Naive thymus-derived CD8-positive, alpha-beta T cell (primary cell): ENCODE data around the gene C15orf61. TPM values are rescaled to one million over a fixed set of nuclear protein-coding genes. Genes with fewer than 3 reads are reported as not detected.

Experiments used
- ATAC-seq, 2 donors: fragments of 150-1000 bp; cut with Tn5 transposase in 1 of 2; sonication (Bioruptor Pico), chemical (Tn5 transposase) in 1 of 2; 1 replicate in 1 of 2; 2 replicates in 1 of 2; pipeline ENCODE4 v1.10.0; 2021; ENCODE audit warnings: mild to moderate bottlenecking in 2 of 2, moderate library complexity in 2 of 2
- POLR2A ChIA-PET: fragments of 350-600 bp; sonication (Branson Sonifier 250); formaldehyde crosslinking; loops from one replicate; lab custom pipeline; 2021; ENCODE audit warnings: antibody characterized with exemption; lab: Charles Lee
- DNase-seq, 10 donors: peaks; one replicate each; pipeline versions ENCODE4 v3.0.0 to v3.0.0-alpha.2; 2020 to 2022
- H3K27ac Mint-ChIP-seq, 10 donors: one replicate each; pipeline ENCODE4 v1.8.0; 2020 to 2022; ENCODE audit warnings: mild to moderate bottlenecking in 10 of 10, mixed read lengths in 10 of 10, moderate library complexity in 4 of 10, inconsistent platforms in 1 of 10
- H3K27me3 Mint-ChIP-seq, 5 donors: one replicate each; pipeline ENCODE4 v1.8.0; 2021 to 2022; ENCODE audit warnings: mixed read lengths in 5 of 5
- H3K36me3 Mint-ChIP-seq, 3 donors: one replicate each; pipeline ENCODE4 v1.8.0; 2020 to 2022; ENCODE audit warnings: mixed read lengths in 3 of 3, mild to moderate bottlenecking in 2 of 3, inconsistent platforms in 1 of 3
- H3K4me1 Mint-ChIP-seq, 4 donors: one replicate each; pipeline ENCODE4 v1.8.0; 2021 to 2022; ENCODE audit warnings: mixed read lengths in 4 of 4
- H3K4me3 Mint-ChIP-seq, 10 donors: one replicate each; pipeline ENCODE4 v1.8.0; 2020 to 2022; ENCODE audit warnings: mild to moderate bottlenecking in 10 of 10, mixed read lengths in 10 of 10, moderate library complexity in 6 of 10, inconsistent platforms in 1 of 10
- H3K9me3 Mint-ChIP-seq, 9 donors: one replicate each; pipeline ENCODE4 v1.8.0; 2020 to 2022; ENCODE audit warnings: mixed read lengths in 9 of 9, mild to moderate bottlenecking in 3 of 9, inconsistent platforms in 1 of 9, moderate library complexity in 1 of 9
- polyA plus RNA-seq, 3 donors: library from polyadenylated mRNA; unstranded; fragments of 300-500 nt; fragmentation: Illumina TruSeq; gene quantifications; one replicate each; pipeline ENCODE4 v1.2.3, GENCODE V29; 2021
- total RNA-seq, 8 experiments: library from RNA in 2 of 8; stranded (reverse) in 2 of 8; gene quantifications; one replicate each; pipeline ENCODE4 v1.2.3 and lab custom pipeline; 2021 to 2026

The C15orf61 gene
- total and polyA plus RNA-seq, 5 experiments from 2014 or later, result 6.1 to 11.9 (median 8.3) TPM

DNA sequence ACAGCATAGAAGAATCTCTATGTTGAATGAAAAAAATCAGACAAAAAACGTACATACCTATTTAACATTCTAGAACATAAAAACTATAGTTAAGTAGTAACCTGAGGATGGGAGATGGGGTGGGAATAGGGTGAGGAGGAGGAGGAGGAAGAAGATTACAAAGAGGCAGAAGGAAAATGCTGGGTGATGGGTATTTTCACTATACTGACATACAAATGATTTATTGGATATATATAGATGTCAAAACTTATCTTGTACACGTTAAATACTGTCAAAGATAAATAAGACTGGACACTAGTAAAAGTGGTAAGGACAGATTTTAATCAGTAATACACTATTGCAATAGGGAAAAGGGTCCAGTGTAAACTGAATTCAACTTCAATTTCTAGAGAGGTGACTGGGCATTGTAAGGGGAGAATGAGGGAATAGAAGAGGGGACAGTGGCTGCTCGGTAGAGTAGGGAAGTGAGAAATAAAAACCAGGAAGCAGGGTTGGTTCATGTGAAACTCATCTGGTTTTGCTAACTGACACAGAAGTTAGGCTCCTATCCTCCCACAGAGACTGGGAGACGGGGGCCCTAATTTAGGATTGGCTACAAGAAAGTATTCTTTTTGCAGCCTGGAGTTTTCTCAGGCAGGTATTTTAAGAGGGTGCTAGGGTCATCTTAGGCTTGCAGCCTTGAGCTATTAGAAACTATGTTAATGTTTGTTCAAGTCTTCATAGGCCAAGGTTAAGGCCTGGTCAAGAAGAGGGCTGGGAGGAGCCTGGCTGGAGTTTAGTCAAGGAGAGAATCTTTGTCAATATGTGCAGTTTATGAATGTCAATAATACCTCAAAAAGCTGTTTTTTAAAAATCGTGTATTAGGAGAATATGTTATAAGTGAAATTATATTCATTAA is 15.0 kb upstream of the C15orf61 start:
- ATAC-seq (no peak), DNase-seq (no peak)
- Mint-ChIP-seq H3K27me3 (no peaks in the 10 kb centered on the region), H3K9me3 (no peaks in the 10 kb centered on the region), H3K4me3 (no peak overlapping the region), H3K27ac (no peak overlapping the region), H3K4me1 (peaks cover 0 to 10% (median under 1%) of the 10 kb centered on the region in 4 donors), H3K36me3 (peaks cover 0 to 26% (median 6%) of the 10 kb centered on the region in 3 donors)
- POLR2A ChIA-PET, result no interaction called here

- H3K36me3 Mint-ChIP-seq, result peaks cover 0 to 31% (median 10%) of the 10 kb centered on the region in 3 donors
- DNase-seq (no peak), ATAC-seq (no peak)
- no peaks in the 10 kb centered on the region for H3K9me3 Mint-ChIP-seq
- no peaks in the 10 kb centered on the region for H3K27me3 Mint-ChIP-seq
- no peak overlapping the region for H3K27ac Mint-ChIP-seq
- POLR2A ChIA-PET, result no interaction called here
- peaks cover 0 to 10% (median under 1%) of the 10 kb centered on the region in 4 donors for H3K4me1 Mint-ChIP-seq
- H3K4me3 Mint-ChIP-seq, result no peak overlapping the region
These were observed 13.9 kb upstream of the C15orf61 start for GRCh38 chr15:67506775-67507747.

DNA sequence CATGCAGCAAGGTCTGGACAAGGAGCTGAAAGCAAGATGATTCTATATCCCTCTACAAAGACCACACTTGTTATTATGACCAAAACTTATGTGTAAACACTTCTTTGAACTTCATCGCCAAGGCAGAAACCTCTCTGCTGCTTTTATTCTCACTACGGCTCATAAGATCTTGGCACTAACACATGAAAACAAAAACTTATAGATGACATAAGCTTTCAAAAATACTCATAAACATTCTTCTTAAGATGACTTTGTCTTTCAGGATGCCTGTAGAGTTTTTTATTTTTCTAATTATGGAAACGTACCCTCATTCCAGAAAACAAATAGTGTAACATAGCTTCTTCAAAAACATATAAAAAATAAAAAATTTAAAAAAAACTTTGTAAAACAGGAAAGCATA is 12.5 kb upstream of the C15orf61 start:
- Mint-ChIP-seq H3K27ac (no peak overlapping the region), H3K9me3 (no peaks in the 10 kb centered on the region), H3K27me3 (no peaks in the 10 kb centered on the region), H3K4me1 (peaks cover 0 to 10% (median under 1%) of the 10 kb centered on the region in 4 donors), H3K36me3 (peaks cover 0 to 42% (median 21%) of the 10 kb centered on the region in 3 donors), H3K4me3 (no peak overlapping the region)
- ATAC-seq (no peak), DNase-seq (no peak)
- POLR2A ChIA-PET, result no interaction called here

DNA sequence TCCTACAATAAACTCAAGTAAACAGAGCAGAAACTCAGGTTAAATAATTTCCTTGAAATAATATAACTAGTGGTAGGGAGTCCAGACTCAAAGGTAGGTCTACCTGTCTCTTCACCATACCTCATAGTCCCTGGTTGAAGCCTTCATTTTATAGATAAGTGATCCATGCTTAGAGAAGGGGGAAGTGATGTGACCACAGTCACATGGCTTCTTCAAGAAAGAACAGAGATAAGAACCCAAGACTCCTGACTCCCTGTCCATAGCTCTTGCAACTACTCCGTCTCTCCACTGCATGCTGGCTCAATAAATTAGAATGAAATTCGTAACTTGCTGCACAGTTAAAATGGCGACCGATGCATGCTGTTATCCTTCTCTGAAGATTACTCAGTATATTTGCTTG is 11.0 kb upstream of the C15orf61 start:
- no peaks in the 10 kb centered on the region for H3K9me3 Mint-ChIP-seq
- DNase-seq (no peak), ATAC-seq (no peak)
- peaks cover 0 to 53% (median 27%) of the 10 kb centered on the region in 3 donors for H3K36me3 Mint-ChIP-seq
- peaks cover 0 to 10% (median under 1%) of the 10 kb centered on the region in 4 donors for H3K4me1 Mint-ChIP-seq
- POLR2A ChIA-PET, result interaction anchor here (0.7 kb wide), 1 partner anchor 11 kb away, joined by 4 read pairs; the partner anchor contains the start of gene C15orf61
- no peaks in the 10 kb centered on the region for H3K27me3 Mint-ChIP-seq
- H3K4me3 Mint-ChIP-seq, result no peak overlapping the region
- no peak overlapping the region for H3K27ac Mint-ChIP-seq

DNA sequence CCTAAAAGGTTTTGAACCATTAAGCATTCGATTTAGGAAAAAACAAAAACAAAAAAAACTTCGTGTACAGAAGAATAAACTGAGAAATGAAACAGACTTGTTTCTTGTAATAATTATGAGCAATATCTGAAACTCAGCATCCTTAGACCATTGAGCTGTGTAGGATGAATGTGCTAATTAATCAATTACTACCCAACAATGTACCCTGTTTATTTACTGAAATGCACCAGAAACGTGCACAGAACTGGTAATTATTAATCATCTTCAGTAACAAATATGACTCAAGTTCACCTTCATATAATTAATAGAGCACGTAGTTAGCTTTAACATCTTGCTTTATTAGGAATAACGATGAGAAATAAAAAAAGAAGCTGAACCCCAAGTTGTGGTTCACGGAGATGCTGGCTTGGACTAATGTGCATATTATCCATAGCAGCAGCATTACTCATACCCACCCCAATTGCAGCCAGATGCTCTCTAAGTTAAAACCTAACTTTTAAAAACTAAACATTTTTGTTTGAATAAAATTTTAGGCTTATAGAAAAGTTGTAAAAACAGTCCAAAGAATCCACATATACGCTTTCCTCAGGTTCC is 10.2 kb upstream of the C15orf61 start:
- Mint-ChIP-seq H3K4me1 (peaks cover 0 to 10% (median 1%) of the 10 kb centered on the region in 4 donors), H3K27ac (no peak overlapping the region), H3K9me3 (no peaks in the 10 kb centered on the region), H3K4me3 (no peak overlapping the region), H3K27me3 (no peaks in the 10 kb centered on the region), H3K36me3 (peaks cover 0 to 58% (median 31%) of the 10 kb centered on the region in 3 donors)
- DNase-seq (no peak), ATAC-seq (no peak)
- POLR2A ChIA-PET, result interaction anchor here (0.7 kb wide), 1 partner anchor 11 kb away, joined by 4 read pairs; the partner anchor contains the start of gene C15orf61

DNA sequence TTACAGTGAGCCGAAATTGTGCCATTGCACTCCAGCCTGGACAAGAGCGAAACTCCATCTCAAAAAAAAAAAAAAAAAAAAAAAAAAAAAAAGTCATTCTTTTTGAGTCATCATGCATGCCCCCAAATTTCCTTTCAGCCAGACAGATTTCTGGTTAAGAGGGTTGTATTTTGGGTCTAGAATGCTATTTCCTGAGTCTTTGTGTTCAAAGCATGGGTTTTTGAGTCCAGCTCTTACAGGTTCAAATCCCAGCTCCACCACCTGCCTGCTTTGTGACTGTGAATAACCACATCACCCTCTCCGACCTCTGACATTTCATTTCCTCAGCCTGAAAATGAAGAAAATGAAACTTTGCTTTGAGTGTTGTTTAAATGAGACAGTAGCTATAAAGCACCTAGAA is 9.3 kb upstream of the C15orf61 start:
- ATAC-seq, result no peak
- Mint-ChIP-seq H3K4me3 (no peak overlapping the region), H3K4me1 (peaks cover 0 to 4% (median 1%) of the 10 kb centered on the region in 4 donors), H3K36me3 (peaks cover 0 to 61% (median 31%) of the 10 kb centered on the region in 3 donors), H3K27ac (no peak overlapping the region), H3K27me3 (no peaks in the 10 kb centered on the region), H3K9me3 (no peaks in the 10 kb centered on the region)
- POLR2A ChIA-PET, result interaction anchor here (0.5 to 1.1 kb wide), 2 partner anchors 9 to 77 kb away, joined by 4 to 5 read pairs; partner anchors contain the start of gene C15orf61
- DNase-seq, result no peak

DNA sequence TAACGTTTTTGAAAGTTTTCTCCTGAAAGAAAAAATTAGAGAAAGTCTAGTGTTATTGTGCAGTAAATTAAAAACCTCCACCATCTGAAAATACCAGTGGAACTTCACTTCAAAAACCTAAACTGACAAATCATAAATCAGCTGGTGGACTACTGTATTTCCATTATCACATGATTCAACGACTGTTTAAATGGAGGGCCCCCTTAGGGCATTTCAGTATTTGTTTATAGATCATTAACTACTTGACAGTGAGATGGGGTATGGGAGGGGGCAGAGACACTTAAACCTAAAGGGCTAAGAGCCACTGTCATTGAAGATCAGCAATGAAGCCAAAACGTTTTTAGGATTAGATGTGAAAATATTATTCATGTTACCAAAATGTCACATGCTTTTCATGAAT is 8.8 kb upstream of the C15orf61 start:
- Mint-ChIP-seq H3K4me3 (no peak overlapping the region), H3K4me1 (peaks cover 0 to 2% (median 0%) of the 10 kb centered on the region in 4 donors), H3K9me3 (no peaks in the 10 kb centered on the region), H3K36me3 (peaks cover 0 to 65% (median 33%) of the 10 kb centered on the region in 3 donors), H3K27ac (no peak overlapping the region), H3K27me3 (no peaks in the 10 kb centered on the region)
- ATAC-seq (no peak), DNase-seq (no peak)
- POLR2A ChIA-PET, result interaction anchor here (0.5 to 1.1 kb wide), 2 partner anchors 8 to 77 kb away, joined by 4 to 5 read pairs; partner anchors contain the start of gene C15orf61

GRCh38 chr15:67512933-67513714 is 7.8 kb upstream of the C15orf61 start:
- H3K36me3 Mint-ChIP-seq, result peaks cover 0 to 73% (median 37%) of the 10 kb centered on the region in 3 donors
- H3K9me3 Mint-ChIP-seq, result no peaks in the 10 kb centered on the region
- no peak for DNase-seq
- POLR2A ChIA-PET, result no interaction called here
- no peaks in the 10 kb centered on the region for H3K27me3 Mint-ChIP-seq
- peak overlapping the region in 1 of 10 donors; percentile 51 for H3K27ac Mint-ChIP-seq
- peaks cover 0 to 2% (median 1%) of the 10 kb centered on the region in 4 donors for H3K4me1 Mint-ChIP-seq
- H3K4me3 Mint-ChIP-seq, result no peak overlapping the region
- ATAC-seq, result no peak

DNA sequence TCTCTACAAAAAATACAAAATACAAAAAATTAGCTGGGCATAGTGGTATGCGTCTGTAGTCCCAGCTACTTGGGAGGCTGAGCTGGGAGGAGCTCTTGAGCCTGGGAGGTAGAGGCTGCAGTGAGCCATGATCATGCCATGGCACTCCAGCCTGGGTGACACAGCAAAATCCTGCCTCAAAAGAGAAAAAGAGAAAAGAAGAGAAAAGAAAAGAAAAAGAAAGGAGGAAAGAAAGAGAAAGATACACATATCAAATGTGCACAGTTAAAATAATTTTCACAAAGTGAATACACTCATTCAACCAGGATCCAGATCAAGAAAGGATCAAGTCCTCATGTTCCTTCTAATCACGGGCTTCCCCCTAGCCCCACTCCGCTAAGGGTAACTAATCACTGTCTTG is 5.8 kb upstream of the C15orf61 start:
- no peak overlapping the region for H3K27ac Mint-ChIP-seq
- ATAC-seq, result no peak
- peaks cover 0 to 6% (median 1%) of the 10 kb centered on the region in 4 donors for H3K4me1 Mint-ChIP-seq
- H3K9me3 Mint-ChIP-seq, result no peaks in the 10 kb centered on the region
- no peaks in the 10 kb centered on the region for H3K27me3 Mint-ChIP-seq
- H3K4me3 Mint-ChIP-seq, result no peak overlapping the region
- POLR2A ChIA-PET, result no interaction called here
- no peak for DNase-seq
- H3K36me3 Mint-ChIP-seq, result peaks cover 0 to 60% (median 32%) of the 10 kb centered on the region in 3 donors

GRCh38 chr15:67515557-67515956 is 5.4 kb upstream of the C15orf61 start:
- Mint-ChIP-seq H3K36me3 (peaks cover 0 to 56% (median 32%) of the 10 kb centered on the region in 3 donors), H3K27me3 (no peaks in the 10 kb centered on the region), H3K4me1 (peaks cover 0 to 11% (median 3%) of the 10 kb centered on the region in 4 donors), H3K9me3 (no peaks in the 10 kb centered on the region), H3K4me3 (no peak overlapping the region), H3K27ac (no peak overlapping the region)
- POLR2A ChIA-PET, result no interaction called here
- DNase-seq (no peak), ATAC-seq (no peak)

DNA sequence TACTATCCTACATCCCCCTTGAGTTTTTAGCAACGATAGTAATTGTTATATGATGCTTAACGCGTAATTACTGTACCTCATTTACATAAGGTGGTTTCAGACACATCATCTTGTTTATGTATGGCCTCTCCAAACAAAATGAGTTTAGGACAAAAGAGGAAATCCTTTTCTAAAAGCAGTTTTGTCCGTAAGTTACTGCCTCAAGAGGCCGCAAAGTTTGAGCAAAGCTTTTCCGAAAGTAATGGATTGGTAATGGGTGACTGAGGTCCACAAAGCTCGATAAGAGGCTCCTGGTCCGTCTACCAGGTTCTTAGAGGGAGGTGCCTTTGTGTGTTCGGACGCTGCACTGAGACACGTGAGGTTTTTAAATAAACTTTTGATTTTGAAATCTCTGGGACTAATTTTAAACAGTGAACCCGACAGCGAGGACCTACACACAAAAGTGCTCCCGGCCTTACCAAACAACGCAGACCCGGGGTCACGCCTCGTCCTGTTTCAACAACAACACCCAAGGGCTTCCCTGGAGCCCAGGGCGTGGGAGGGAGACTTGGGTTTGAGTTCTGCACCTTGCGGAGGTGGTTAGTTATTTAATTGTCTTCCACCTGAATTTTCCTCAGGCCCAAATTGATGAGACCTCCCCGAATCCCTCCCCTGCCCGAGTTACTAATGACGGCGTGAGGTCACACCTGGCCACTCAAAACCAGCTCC is 456 bp upstream of the C15orf61 start:
- Mint-ChIP-seq H3K4me3 (peak overlapping the region; percentile 77 to 96 (median 90)), H3K36me3 (peaks cover 0 to 16% (median 6%) of the 10 kb centered on the region in 3 donors), H3K9me3 (no peaks in the 10 kb centered on the region), H3K27ac (peak overlapping the region; percentile 90 to 97 (median 94)), H3K27me3 (no peaks in the 10 kb centered on the region), H3K4me1 (peaks cover 7 to 42% (median 28%) of the 10 kb centered on the region in 4 donors)
- peak; percentile 13 to 19 for ATAC-seq
- DNase-seq, result no peak
- POLR2A ChIA-PET, result interaction anchor here (0.6 to 2.5 kb wide), 9 partner anchors 9 to 757 kb away, joined by 3 to 71 read pairs (median 5); partner anchors contain the start of genes FEM1B, MAP2K5 and PIAS1
